Activated CD8-positive, alpha-beta memory T cell treated with anti-CD3 and anti-CD28 coated beads for 36 hours (primary cell): ENCODE data around the gene SMCO4. TPM values are rescaled to one million over a fixed set of nuclear protein-coding genes. Genes with fewer than 3 reads are reported as not detected.
"Not testable (repeated sequence)": the region's sequence is repeated elsewhere in the genome, so short reads cannot be mapped to it uniquely, and the experiment has no call there.

Experiments
- CTCF ChIA-PET: fragments of 350-600 bp; sonication (Branson Sonifier 250); formaldehyde crosslinking; loops from one replicate; lab custom pipeline; 2021; ENCODE audit warnings: antibody characterized with exemption; lab: Charles Lee
- POLR2A ChIA-PET: fragments of 350-600 bp; sonication (Branson Sonifier 250); formaldehyde crosslinking; loops from one replicate; lab custom pipeline; 2021; ENCODE audit warnings: antibody characterized with exemption; lab: Charles Lee
- total RNA-seq, 2 experiments: library from RNA; stranded (reverse); gene quantifications; one replicate each; pipeline ENCODE4 v1.2.3, GENCODE V29; 2021

SMCO4 gene
- total RNA-seq, 2 experiments from 2014 or later, result 13.5 to 13.8 TPM

- CTCF ChIA-PET, result no interaction called here
- POLR2A ChIA-PET, result no interaction called here
Observed at GRCh38 chr11:93487032-93487483, 56.1 kb downstream of the SMCO4 start.

GRCh38 chr11:93485983-93486382 is 57.2 kb downstream of the SMCO4 start:
- POLR2A ChIA-PET, result no interaction called here
- CTCF ChIA-PET, result interaction anchor here (0.7 kb wide), 1 partner anchor 38 kb away, joined by 4 read pairs; no protein-coding TSS in a partner anchor

DNA sequence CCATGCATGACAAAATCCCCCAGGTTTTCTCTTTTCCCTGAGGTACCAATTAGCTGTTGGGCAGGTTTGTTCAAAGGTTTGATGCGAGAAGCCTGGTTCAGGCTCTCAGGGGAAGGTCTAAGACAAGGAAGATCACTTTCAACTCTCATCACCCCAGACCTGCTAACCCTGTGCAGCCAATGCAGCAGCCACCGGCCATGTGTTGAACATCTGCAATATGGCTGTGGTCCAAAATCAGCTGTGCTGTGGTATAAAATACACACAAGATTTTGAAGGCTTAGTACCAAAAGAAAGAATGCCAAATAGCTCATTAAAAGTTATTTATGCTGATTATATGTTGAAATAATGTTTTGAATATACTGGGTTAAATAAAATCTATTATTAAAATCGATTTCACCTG is 58.5 kb downstream of the SMCO4 start:
- CTCF ChIA-PET, result no interaction called here

DNA sequence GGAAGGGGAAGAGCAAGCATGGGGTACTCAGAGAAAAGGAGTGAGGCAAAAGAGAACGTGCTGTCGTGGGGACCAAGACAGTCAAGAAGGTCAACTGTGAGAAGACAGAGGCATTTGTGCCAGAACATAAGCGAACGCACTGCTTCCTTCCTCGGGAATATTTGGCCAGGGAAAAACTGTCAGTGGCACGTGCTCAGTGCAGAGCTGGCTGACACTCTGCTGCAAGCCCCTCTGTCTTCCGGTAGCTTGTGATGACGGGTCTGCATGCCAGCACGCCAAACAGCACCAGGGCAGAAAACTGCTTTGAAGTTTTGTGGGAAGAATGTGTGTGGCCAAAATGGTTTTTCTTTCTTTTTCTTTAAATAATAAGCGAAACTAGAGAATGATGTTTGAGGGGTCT is 60.6 kb downstream of the SMCO4 start:
- CTCF ChIA-PET, result no interaction called here
- POLR2A ChIA-PET, result no interaction called here

More for the DNA sequence above, 58.5 kb downstream of the SMCO4 start:
- POLR2A ChIA-PET, result no interaction called here

- ChIA-PET POLR2A (no interaction called here), CTCF (no interaction called here)
Observed at GRCh38 chr11:93481696-93482095, 61.5 kb downstream of the SMCO4 start.

GRCh38 chr11:93481279-93481678 is 61.9 kb downstream of the SMCO4 start:
- ChIA-PET POLR2A (no interaction called here), CTCF (no interaction called here)

GRCh38 chr11:93480756-93481155 is 62.4 kb downstream of the SMCO4 start:
- ChIA-PET CTCF (no interaction called here), POLR2A (no interaction called here)

GRCh38 chr11:93480256-93480655 is 62.9 kb downstream of the SMCO4 start:
- POLR2A ChIA-PET, result no interaction called here
- CTCF ChIA-PET, result no interaction called here

GRCh38 chr11:93478841-93479240 is 64.3 kb downstream of the SMCO4 start:
- ChIA-PET POLR2A (no interaction called here), CTCF (no interaction called here)

GRCh38 chr11:93477684-93478234 is 65.4 kb downstream of the SMCO4 start:
- ChIA-PET POLR2A (no interaction called here), CTCF (no interaction called here)

GRCh38 chr11:93476796-93477195 is 66.4 kb downstream of the SMCO4 start:
- POLR2A ChIA-PET, result no interaction called here
- CTCF ChIA-PET, result no interaction called here

DNA sequence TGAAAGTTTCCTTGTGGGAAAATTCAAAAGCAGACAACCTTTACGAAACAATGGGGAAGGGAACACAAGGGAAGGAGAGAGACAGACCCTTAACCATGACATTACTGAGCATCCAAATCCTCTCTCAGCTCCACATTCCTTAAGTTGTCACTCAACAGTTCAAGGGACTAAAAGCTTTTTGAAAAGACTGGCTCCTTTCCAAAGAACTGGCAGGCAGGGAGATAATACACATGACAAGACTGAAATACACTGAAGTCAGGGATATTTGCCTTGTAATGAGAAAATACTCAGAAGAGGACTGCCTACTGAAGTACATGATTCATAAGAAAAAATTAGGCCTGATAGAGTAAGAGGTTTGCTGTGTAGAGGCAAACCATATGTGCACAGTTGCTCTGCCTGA is 69.1 kb downstream of the SMCO4 start:
- POLR2A ChIA-PET, result no interaction called here
- CTCF ChIA-PET, result no interaction called here

GRCh38 chr11:93468290-93468689 is 74.9 kb downstream of the SMCO4 start:
- CTCF ChIA-PET, result no interaction called here
- POLR2A ChIA-PET, result no interaction called here

DNA sequence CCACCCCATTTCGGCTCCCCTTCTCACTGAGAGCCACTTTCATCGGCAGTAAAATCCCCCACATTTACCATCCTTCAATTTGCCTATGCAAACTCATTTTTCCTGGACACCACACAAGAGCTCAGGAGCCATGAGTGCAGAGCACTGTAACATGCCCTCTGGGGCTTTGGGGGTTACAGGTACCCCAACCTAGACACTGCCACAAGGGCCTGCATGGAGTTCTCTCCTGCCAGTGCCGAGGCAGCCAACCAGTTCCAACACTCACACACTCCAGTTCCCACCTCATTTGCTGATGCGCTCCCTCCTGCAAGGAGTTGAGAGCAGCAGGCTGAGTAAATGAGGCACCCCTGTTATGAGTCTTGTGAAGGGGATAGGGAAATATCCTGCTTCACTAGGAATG is 76.1 kb downstream of the SMCO4 start:
- ChIA-PET CTCF (no interaction called here), POLR2A (no interaction called here)

DNA sequence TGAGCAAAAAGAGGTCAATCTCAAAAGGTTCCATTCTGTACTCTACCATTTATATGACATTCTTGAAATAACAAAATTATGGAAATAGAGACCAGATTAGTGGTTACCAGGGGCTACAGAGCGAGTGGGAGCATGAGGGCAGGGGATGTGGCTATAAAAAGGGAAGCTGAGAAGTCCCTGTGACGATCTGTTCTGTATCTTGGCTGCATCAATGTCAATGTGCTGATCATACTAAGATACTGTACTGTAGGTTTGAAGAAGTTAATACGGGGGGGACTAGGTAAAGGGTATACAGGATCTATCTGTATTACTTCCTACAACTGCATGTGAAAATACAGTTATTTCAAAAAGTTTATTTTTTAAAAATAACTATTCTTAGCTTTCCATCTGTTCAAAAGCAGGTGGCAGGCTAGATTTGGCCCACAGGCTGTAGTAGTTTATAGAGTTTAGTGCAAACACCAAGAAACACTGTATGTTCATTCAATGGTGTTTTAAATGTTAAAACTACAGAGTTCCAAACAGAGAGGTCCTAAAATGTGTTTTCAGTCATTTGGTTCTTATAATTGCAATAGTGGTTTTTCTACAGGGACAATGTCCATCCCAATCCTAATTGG is 78.2 kb downstream of the SMCO4 start:
- CTCF ChIA-PET, result no interaction called here
- POLR2A ChIA-PET, result no interaction called here

DNA sequence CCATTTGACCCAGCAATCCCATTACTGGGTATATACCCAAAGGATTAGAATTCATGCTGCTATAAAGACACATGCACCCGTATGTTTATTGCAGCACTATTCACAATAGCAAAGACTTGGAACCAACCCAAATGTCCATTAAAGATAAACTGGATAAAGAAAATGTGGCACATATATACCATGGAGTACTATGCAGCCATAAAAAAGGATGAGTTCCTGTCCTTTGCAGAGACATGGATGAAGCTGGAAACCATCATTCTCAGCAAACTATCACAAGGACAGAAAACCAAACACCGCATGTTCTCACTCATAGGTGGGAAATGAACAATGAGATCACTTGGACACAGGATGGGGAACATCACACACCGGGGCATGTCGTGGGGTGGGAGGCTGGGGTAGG is 79.5 kb downstream of the SMCO4 start:
- CTCF ChIA-PET, POLR2A ChIA-PET: not testable (repeated sequence)

- POLR2A ChIA-PET, result no interaction called here
- CTCF ChIA-PET, result no interaction called here
Observed at GRCh38 chr11:93458286-93458685, 84.9 kb downstream of the SMCO4 start.

DNA sequence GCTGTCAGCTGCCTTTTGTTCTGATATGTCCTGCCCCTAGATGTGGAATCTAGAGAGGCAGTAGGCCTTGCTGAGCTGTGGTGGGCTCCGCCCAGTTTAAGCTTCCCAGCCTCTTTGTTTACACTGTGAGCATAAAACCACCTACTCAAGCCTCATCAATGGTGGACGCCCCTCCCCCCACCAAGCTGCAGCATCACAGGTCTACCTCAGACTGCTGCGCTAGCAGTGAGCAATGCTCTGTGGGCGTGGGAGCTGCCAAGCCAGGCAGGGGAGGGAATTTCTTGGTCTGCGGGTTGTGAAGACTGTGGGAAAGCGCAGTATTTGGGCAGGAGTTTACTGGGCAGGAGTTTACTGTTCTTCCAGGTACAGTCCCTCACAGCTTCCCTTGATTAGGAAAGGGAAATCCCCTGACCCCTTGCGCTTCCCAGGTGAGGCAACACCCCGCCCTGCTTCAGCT is 98.5 kb downstream of the SMCO4 start:
- POLR2A ChIA-PET, result no interaction called here

GRCh38 chr11:93443232-93443631 is 100.0 kb downstream of the SMCO4 start:
- POLR2A ChIA-PET, CTCF ChIA-PET: not testable (repeated sequence)

More for the DNA sequence above, 98.5 kb downstream of the SMCO4 start:
- CTCF ChIA-PET, result no interaction called here

- ChIA-PET POLR2A (no interaction called here), CTCF (no interaction called here)
Observed at GRCh38 chr11:93432247-93432646, 110.9 kb downstream of the SMCO4 start.
